Ectodermal cell (in vitro differentiated cells): ENCODE results near the gene LRRN4CL.

Experiments used
- H3K27ac ChIP-seq: 2 replicates; pipeline ENCODE4 v1.7.0; 2013; ENCODE audit warnings: mild to moderate bottlenecking, low read depth, low read length; ENCODE audit not compliant: insufficient read depth, poor library complexity, severe bottlenecking
- H3K27me3 ChIP-seq: 2 replicates; pipeline ENCODE4 v1.7.0; 2013; ENCODE audit warnings: mild to moderate bottlenecking, low read length; ENCODE audit not compliant: insufficient read depth, control insufficient read depth, poor library complexity, severe bottlenecking
- H3K36me3 ChIP-seq: one replicate; pipeline ENCODE4 v1.7.0; 2013; ENCODE audit warnings: low read length; ENCODE audit not compliant: control insufficient read depth, insufficient read depth
- H3K4me1 ChIP-seq: one replicate; pipeline ENCODE4 v1.7.0; 2013; ENCODE audit warnings: low read length; ENCODE audit not compliant: control insufficient read depth, insufficient read depth
- H3K4me3 ChIP-seq: 2 replicates; pipeline ENCODE4 v1.7.0; 2013; ENCODE audit warnings: low read depth, low read length, control low read depth; ENCODE audit not compliant: insufficient read depth
- H3K9me3 ChIP-seq: 2 replicates; pipeline ENCODE4 v1.7.0; 2013; ENCODE audit warnings: mild to moderate bottlenecking, low read length, moderate library complexity; ENCODE audit not compliant: control insufficient read depth
- WGBS, 2 experiments: methylation state at CpG; one replicate each; pipeline ENCODE4 v1.1.7; 2013; ENCODE audit warnings: missing lambda C conversion rate in 2 of 2; 5-methylcytosine and 5-hydroxymethylcytosine counted together

The LRRN4CL gene

GRCh38 chr11:62725646-62726045 is 36.3 kb upstream of the LRRN4CL start:
- Histone ChIP-seq H3K9me3 (no peaks in the 10 kb centered on the region), H3K4me1 (peaks cover 18% of the 10 kb centered on the region), H3K36me3 (peaks cover 38% of the 10 kb centered on the region), H3K27me3 (no peaks in the 10 kb centered on the region), H3K27ac (no peak overlapping the region), H3K4me3 (peak overlapping the region; percentile 90)
- WGBS, 2 experiments = 2 to 3% methylated on average over 7 of the region's 7 CpGs

GRCh38 chr11:62724171-62724570 is 34.8 kb upstream of the LRRN4CL start:
- Histone ChIP-seq H3K4me3 (no peak overlapping the region), H3K27me3 (no peaks in the 10 kb centered on the region), H3K4me1 (peaks cover 13% of the 10 kb centered on the region), H3K9me3 (no peaks in the 10 kb centered on the region), H3K27ac (no peak overlapping the region), H3K36me3 (peaks cover 50% of the 10 kb centered on the region)
- WGBS, 2 experiments = 79 to 82% methylated on average over 8 of the region's 8 CpGs

GRCh38 chr11:62721994-62722393 is 32.7 kb upstream of the LRRN4CL start:
- Histone ChIP-seq H3K4me1 (peaks cover 13% of the 10 kb centered on the region), H3K27ac (no peak overlapping the region), H3K36me3 (peaks cover 70% of the 10 kb centered on the region), H3K4me3 (no peak overlapping the region), H3K9me3 (no peaks in the 10 kb centered on the region), H3K27me3 (no peaks in the 10 kb centered on the region)
- 89 to 93% methylated on average over 7 of the region's 7 CpGs for WGBS, 2 experiments

- no peak overlapping the region for H3K27ac ChIP-seq
- H3K9me3 ChIP-seq = no peaks in the 10 kb centered on the region
- WGBS, 2 experiments = 95 to 96% methylated on average over 2 of the region's 2 CpGs
- H3K27me3 ChIP-seq = no peaks in the 10 kb centered on the region
- H3K4me1 ChIP-seq = peaks cover 4% of the 10 kb centered on the region
- no peak overlapping the region for H3K4me3 ChIP-seq
- peaks cover 88% of the 10 kb centered on the region for H3K36me3 ChIP-seq
Observed at GRCh38 chr11:62719302-62719978, 30.1 kb upstream of the LRRN4CL start.

GRCh38 chr11:62716816-62717215 is 27.5 kb upstream of the LRRN4CL start:
- H3K27me3 ChIP-seq = no peaks in the 10 kb centered on the region
- H3K4me1 ChIP-seq = no peaks in the 10 kb centered on the region
- H3K27ac ChIP-seq = no peak overlapping the region
- no peaks in the 10 kb centered on the region for H3K9me3 ChIP-seq
- no peak overlapping the region for H3K4me3 ChIP-seq
- H3K36me3 ChIP-seq = peaks cover 76% of the 10 kb centered on the region
- WGBS, 2 experiments = 94 to 95% methylated on average over 10 of the region's 11 CpGs

- H3K36me3 ChIP-seq = peaks cover 76% of the 10 kb centered on the region
- no peak overlapping the region for H3K4me3 ChIP-seq
- H3K27me3 ChIP-seq = no peaks in the 10 kb centered on the region
- no peak overlapping the region for H3K27ac ChIP-seq
- H3K4me1 ChIP-seq = no peaks in the 10 kb centered on the region
- H3K9me3 ChIP-seq = no peaks in the 10 kb centered on the region
- WGBS, 2 experiments = 95 to 96% methylated on average over 5 of the region's 5 CpGs
Observed at GRCh38 chr11:62716206-62716605, 26.9 kb upstream of the LRRN4CL start.

- no peaks in the 10 kb centered on the region for H3K4me1 ChIP-seq
- 92 to 93% methylated on average over 23 to 24 of the region's 24 CpGs for WGBS, 2 experiments
- H3K27ac ChIP-seq = no peak overlapping the region
- peaks cover 78% of the 10 kb centered on the region for H3K36me3 ChIP-seq
- no peak overlapping the region for H3K4me3 ChIP-seq
- H3K27me3 ChIP-seq = no peaks in the 10 kb centered on the region
- H3K9me3 ChIP-seq = no peaks in the 10 kb centered on the region
Observed at GRCh38 chr11:62715150-62716130, 26.1 kb upstream of the LRRN4CL start.

- Histone ChIP-seq H3K9me3 (no peaks in the 10 kb centered on the region), H3K4me3 (no peak overlapping the region), H3K36me3 (peaks cover 60% of the 10 kb centered on the region), H3K27ac (no peak overlapping the region), H3K4me1 (peaks cover 8% of the 10 kb centered on the region), H3K27me3 (no peaks in the 10 kb centered on the region)
- 94 to 100% methylated on average over 2 of the region's 2 CpGs for WGBS, 2 experiments
Observed at GRCh38 chr11:62713343-62713742, 24.0 kb upstream of the LRRN4CL start.

- H3K4me1 ChIP-seq = peaks cover 13% of the 10 kb centered on the region
- no peaks in the 10 kb centered on the region for H3K9me3 ChIP-seq
- H3K4me3 ChIP-seq = no peak overlapping the region
- no peaks in the 10 kb centered on the region for H3K27me3 ChIP-seq
- WGBS, 2 experiments = 94% methylated on average over 3 of the region's 3 CpGs
- H3K27ac ChIP-seq = no peak overlapping the region
- H3K36me3 ChIP-seq = peaks cover 56% of the 10 kb centered on the region
Observed at GRCh38 chr11:62712861-62713260, 23.5 kb upstream of the LRRN4CL start.

GRCh38 chr11:62712276-62712812 is 23.0 kb upstream of the LRRN4CL start:
- H3K4me1 ChIP-seq = peaks cover 18% of the 10 kb centered on the region
- H3K4me3 ChIP-seq = no peak overlapping the region
- peaks cover 50% of the 10 kb centered on the region for H3K36me3 ChIP-seq
- H3K9me3 ChIP-seq = no peaks in the 10 kb centered on the region
- no peaks in the 10 kb centered on the region for H3K27me3 ChIP-seq
- no peak overlapping the region for H3K27ac ChIP-seq
- WGBS, 2 experiments = 92 to 95% methylated on average over 5 to 6 of the region's 6 CpGs
